Liver (tissue), 3 donors: ENCODE data around the gene ZNF681.

Source experiments
- FOXA1 ChIP-seq: IDR thresholded peaks from 2 replicates; pipeline ENCODE4 v1.6.1; 2016; ENCODE audit warnings: antibody characterized with exemption
- NR2F2 ChIP-seq: IDR thresholded peaks from 2 replicates; pipeline ENCODE4 v1.6.1; 2016; ENCODE audit warnings: antibody characterized with exemption
- TAF1 ChIP-seq: conservative IDR thresholded peaks from 2 replicates; pipeline ENCODE4 v1.6.1; 2016; ENCODE audit warnings: antibody characterized with exemption, mild to moderate bottlenecking
- YY1 ChIP-seq: IDR thresholded peaks from 2 replicates; pipeline ENCODE4 v1.6.1; 2016; ENCODE audit warnings: antibody characterized with exemption, mild to moderate bottlenecking
- TF ChIP-seq, protein P1 (sequence below): fragments of 150-350 bp; IDR thresholded peaks from 2 replicates; pipeline ENCODE4 v1.5.1; 2017; ENCODE audit warnings: improper control_type of control experiment, low read depth, low read length; ENCODE audit not compliant: missing input control
- TF ChIP-seq, protein P2 (sequence below): IDR thresholded peaks from 2 replicates; pipeline ENCODE4 v1.6.1; 2016; ENCODE audit warnings: antibody characterized with exemption, mild to moderate bottlenecking
- TF ChIP-seq, protein P3 (sequence below): IDR thresholded peaks from 2 replicates; pipeline ENCODE4 v1.6.1; 2016; ENCODE audit warnings: antibody characterized with exemption
- TF ChIP-seq, protein P4 (sequence below): IDR thresholded peaks from 2 replicates; pipeline ENCODE4 v1.6.1; 2016; ENCODE audit warnings: antibody characterized with exemption
- donor health status: healthy.
- donor health status: healthy.

DNA sequence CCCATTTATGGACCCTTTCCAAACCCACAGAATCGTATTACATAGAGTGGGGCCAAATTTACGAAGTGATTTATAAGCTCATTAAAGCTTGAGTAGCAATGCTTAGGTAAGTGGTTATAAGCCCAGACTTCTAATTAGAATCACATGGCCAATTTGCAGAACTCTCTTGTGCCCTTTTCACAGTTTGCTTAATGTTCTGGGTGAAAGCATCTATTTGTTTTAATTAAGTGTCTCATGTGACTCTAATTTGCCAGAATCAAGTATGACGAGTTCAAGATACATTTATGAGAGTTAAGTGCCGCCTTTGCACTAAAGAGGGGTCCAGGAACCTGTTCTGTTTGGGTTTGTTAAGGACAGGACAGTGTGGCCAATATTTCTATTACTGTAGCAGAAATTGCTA lies 46.0 kb upstream of the ZNF681 start:
- TF ChIP-seq, protein P1, sequence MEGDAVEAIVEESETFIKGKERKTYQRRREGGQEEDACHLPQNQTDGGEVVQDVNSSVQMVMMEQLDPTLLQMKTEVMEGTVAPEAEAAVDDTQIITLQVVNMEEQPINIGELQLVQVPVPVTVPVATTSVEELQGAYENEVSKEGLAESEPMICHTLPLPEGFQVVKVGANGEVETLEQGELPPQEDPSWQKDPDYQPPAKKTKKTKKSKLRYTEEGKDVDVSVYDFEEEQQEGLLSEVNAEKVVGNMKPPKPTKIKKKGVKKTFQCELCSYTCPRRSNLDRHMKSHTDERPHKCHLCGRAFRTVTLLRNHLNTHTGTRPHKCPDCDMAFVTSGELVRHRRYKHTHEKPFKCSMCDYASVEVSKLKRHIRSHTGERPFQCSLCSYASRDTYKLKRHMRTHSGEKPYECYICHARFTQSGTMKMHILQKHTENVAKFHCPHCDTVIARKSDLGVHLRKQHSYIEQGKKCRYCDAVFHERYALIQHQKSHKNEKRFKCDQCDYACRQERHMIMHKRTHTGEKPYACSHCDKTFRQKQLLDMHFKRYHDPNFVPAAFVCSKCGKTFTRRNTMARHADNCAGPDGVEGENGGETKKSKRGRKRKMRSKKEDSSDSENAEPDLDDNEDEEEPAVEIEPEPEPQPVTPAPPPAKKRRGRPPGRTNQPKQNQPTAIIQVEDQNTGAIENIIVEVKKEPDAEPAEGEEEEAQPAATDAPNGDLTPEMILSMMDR, result no peak
- TF ChIP-seq, protein P2, sequence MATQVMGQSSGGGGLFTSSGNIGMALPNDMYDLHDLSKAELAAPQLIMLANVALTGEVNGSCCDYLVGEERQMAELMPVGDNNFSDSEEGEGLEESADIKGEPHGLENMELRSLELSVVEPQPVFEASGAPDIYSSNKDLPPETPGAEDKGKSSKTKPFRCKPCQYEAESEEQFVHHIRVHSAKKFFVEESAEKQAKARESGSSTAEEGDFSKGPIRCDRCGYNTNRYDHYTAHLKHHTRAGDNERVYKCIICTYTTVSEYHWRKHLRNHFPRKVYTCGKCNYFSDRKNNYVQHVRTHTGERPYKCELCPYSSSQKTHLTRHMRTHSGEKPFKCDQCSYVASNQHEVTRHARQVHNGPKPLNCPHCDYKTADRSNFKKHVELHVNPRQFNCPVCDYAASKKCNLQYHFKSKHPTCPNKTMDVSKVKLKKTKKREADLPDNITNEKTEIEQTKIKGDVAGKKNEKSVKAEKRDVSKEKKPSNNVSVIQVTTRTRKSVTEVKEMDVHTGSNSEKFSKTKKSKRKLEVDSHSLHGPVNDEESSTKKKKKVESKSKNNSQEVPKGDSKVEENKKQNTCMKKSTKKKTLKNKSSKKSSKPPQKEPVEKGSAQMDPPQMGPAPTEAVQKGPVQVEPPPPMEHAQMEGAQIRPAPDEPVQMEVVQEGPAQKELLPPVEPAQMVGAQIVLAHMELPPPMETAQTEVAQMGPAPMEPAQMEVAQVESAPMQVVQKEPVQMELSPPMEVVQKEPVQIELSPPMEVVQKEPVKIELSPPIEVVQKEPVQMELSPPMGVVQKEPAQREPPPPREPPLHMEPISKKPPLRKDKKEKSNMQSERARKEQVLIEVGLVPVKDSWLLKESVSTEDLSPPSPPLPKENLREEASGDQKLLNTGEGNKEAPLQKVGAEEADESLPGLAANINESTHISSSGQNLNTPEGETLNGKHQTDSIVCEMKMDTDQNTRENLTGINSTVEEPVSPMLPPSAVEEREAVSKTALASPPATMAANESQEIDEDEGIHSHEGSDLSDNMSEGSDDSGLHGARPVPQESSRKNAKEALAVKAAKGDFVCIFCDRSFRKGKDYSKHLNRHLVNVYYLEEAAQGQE, result no peak
- TF ChIP-seq YY1 (no peak), NR2F2 (no peak), TAF1 (no peak), FOXA1 (no peak)
- TF ChIP-seq, protein P3, sequence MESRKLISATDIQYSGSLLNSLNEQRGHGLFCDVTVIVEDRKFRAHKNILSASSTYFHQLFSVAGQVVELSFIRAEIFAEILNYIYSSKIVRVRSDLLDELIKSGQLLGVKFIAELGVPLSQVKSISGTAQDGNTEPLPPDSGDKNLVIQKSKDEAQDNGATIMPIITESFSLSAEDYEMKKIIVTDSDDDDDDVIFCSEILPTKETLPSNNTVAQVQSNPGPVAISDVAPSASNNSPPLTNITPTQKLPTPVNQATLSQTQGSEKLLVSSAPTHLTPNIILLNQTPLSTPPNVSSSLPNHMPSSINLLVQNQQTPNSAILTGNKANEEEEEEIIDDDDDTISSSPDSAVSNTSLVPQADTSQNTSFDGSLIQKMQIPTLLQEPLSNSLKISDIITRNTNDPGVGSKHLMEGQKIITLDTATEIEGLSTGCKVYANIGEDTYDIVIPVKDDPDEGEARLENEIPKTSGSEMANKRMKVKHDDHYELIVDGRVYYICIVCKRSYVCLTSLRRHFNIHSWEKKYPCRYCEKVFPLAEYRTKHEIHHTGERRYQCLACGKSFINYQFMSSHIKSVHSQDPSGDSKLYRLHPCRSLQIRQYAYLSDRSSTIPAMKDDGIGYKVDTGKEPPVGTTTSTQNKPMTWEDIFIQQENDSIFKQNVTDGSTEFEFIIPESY, result no peak
- TF ChIP-seq, protein P4, sequence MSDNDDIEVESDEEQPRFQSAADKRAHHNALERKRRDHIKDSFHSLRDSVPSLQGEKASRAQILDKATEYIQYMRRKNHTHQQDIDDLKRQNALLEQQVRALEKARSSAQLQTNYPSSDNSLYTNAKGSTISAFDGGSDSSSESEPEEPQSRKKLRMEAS, result no peak
